ENCODE results near the gene HEMGN. TPM values are rescaled to one million over a fixed set of nuclear protein-coding genes. Genes with fewer than 3 reads are reported as not detected.

The HEMGN gene
- total RNA-seq, 1 experiment from 2014 or later = not detected

DNA sequence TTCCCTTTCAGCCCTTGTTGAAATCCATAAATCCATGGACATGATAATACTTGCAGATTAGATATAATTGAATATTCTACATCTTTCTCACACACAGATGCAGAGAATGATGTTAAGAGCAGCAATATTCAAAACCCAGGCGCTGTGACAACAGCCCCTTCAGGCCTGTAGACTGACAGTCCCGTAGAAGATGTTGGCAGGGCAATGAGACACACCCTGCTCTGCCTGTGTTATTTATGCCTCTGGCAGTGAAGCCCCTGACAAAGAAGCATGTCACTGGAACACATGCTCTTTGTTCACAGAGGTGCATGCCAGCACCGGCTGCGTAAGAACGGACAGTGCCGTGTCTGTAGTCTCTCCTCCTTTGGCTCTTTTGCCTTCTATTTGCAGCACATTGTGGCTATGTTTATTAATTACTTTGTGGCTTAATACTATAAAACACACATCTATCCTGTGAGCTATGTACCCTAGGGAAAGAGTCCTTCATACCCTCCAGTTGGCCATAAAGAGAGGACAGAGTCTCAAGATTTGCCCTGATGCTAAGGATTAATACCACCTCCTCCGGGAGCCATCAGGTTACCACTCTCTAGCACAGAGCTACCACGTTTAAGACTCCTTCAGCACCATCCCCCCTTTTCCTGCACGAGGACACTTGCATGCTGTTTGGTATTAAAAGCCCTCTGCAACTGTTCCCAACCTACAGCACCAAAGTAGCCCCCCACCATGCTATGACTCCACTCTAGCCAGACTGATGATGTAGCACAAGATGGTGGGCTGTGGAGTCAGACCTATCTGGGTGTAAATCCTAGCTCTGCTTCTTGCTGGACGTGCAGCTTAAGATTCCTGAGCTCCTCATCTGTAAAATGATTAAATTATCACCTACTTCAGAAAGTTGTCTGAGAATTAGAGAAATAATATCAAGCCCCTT is 43.2 kb upstream of the HEMGN start:
- CTCF ChIA-PET = no interaction called here
- peak overlapping the region; percentile 84 for H3K27ac Mint-ChIP-seq (ENCODE audit: unreplicated experiment)
- intact Hi-C loops (cut with micrococcal nuclease; ENCODE audit: unreplicated experiment) = loop anchor here (10.0 kb wide), 1 partner anchor 274 kb away; the partner anchor contains the start of gene TBC1D2

DNA sequence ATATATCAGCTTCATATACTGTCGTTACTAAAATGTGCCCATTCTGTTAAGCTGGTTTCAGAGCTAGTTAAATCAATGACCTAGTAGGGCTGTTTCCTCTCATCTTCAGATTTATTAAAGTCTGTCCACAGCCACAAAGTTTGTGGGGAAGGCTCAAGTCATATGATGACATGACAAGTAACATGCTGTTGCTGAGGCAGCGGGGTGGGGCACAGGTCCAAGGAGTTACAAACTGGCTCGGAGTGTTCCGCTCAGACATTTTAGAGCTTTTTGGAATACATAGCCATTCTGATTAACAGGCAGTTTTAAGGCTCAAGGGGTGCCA is 42.5 kb upstream of the HEMGN start:
- DNase-seq = no peak
- Mint-ChIP-seq H3K4me1 (ENCODE audit: low read depth, unreplicated experiment) (peaks cover 16% of the 10 kb centered on the region), H3K4me3 (ENCODE audit: unreplicated experiment) (no peak overlapping the region), H3K27me3 (ENCODE audit: insufficient read depth, unreplicated experiment) (no peaks in the 10 kb centered on the region), H3K27ac (ENCODE audit: unreplicated experiment) (no peak overlapping the region), H3K36me3 (ENCODE audit: insufficient read depth, unreplicated experiment) (peaks cover 26% of the 10 kb centered on the region), H3K9me3 (ENCODE audit: unreplicated experiment) (peaks cover 2% of the 10 kb centered on the region)
- POLR2A ChIA-PET = no interaction called here
- Histone ChIP-seq H3K4me1 (no peaks in the 10 kb centered on the region), H3K36me3 (ENCODE audit: control insufficient read depth, insufficient read depth, low read length) (no peaks in the 10 kb centered on the region), H3K27me3 (replicated peaks; ENCODE audit: control insufficient read depth, insufficient read depth, low read length) (no peaks in the 10 kb centered on the region), H3K4me3 (ENCODE audit: low read depth, low read length) (no peak overlapping the region), H3K9me3 (no peaks in the 10 kb centered on the region)
- BruUV-seq (replicated peaks) = no TSS peak
- TF ChIP-seq, protein P1, sequence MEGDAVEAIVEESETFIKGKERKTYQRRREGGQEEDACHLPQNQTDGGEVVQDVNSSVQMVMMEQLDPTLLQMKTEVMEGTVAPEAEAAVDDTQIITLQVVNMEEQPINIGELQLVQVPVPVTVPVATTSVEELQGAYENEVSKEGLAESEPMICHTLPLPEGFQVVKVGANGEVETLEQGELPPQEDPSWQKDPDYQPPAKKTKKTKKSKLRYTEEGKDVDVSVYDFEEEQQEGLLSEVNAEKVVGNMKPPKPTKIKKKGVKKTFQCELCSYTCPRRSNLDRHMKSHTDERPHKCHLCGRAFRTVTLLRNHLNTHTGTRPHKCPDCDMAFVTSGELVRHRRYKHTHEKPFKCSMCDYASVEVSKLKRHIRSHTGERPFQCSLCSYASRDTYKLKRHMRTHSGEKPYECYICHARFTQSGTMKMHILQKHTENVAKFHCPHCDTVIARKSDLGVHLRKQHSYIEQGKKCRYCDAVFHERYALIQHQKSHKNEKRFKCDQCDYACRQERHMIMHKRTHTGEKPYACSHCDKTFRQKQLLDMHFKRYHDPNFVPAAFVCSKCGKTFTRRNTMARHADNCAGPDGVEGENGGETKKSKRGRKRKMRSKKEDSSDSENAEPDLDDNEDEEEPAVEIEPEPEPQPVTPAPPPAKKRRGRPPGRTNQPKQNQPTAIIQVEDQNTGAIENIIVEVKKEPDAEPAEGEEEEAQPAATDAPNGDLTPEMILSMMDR (IDR thresholded peaks at IDR 0.05; ENCODE audit: insufficient read depth in 1 of 2, low read depth in 1 of 2, low read length in 1 of 2, severe bottlenecking in 1 of 2, unreplicated experiment in 1 of 2) = no peak
- intact Hi-C loops (cut with micrococcal nuclease; ENCODE audit: unreplicated experiment) = loop anchor here (10.0 kb wide), 1 partner anchor 274 kb away; the partner anchor contains the start of gene TBC1D2
- CTCF ChIA-PET = no interaction called here

More for the DNA sequence above, 43.2 kb upstream of the HEMGN start:
- no peak for DNase-seq
- H3K9me3 ChIP-seq = no peaks in the 10 kb centered on the region
- H3K4me3 Mint-ChIP-seq (ENCODE audit: unreplicated experiment) = peak overlapping the region; percentile 79
- no peaks in the 10 kb centered on the region for H3K27me3 ChIP-seq (replicated peaks; ENCODE audit: control insufficient read depth, insufficient read depth, low read length)
- no peaks in the 10 kb centered on the region for H3K36me3 ChIP-seq (ENCODE audit: control insufficient read depth, insufficient read depth, low read length)
- H3K9me3 Mint-ChIP-seq (ENCODE audit: unreplicated experiment) = no peaks in the 10 kb centered on the region
- peaks cover 34% of the 10 kb centered on the region for H3K36me3 Mint-ChIP-seq (ENCODE audit: insufficient read depth, unreplicated experiment)
- no peaks in the 10 kb centered on the region for H3K27me3 Mint-ChIP-seq (ENCODE audit: insufficient read depth, unreplicated experiment)
- POLR2A ChIA-PET = interaction anchor here (0.8 kb wide), 1 partner anchor 36 kb away, joined by 5 read pairs; no protein-coding TSS in a partner anchor
- H3K4me1 Mint-ChIP-seq (ENCODE audit: low read depth, unreplicated experiment) = peaks cover 20% of the 10 kb centered on the region
- no TSS peak for BruUV-seq (replicated peaks)
- TF ChIP-seq, protein P1 (IDR thresholded peaks at IDR 0.05; ENCODE audit: insufficient read depth in 1 of 2, low read depth in 1 of 2, low read length in 1 of 2, severe bottlenecking in 1 of 2, unreplicated experiment in 1 of 2) = no peak
- peaks cover 5% of the 10 kb centered on the region for H3K4me1 ChIP-seq
- H3K4me3 ChIP-seq (ENCODE audit: low read depth, low read length) = no peak overlapping the region

DNA sequence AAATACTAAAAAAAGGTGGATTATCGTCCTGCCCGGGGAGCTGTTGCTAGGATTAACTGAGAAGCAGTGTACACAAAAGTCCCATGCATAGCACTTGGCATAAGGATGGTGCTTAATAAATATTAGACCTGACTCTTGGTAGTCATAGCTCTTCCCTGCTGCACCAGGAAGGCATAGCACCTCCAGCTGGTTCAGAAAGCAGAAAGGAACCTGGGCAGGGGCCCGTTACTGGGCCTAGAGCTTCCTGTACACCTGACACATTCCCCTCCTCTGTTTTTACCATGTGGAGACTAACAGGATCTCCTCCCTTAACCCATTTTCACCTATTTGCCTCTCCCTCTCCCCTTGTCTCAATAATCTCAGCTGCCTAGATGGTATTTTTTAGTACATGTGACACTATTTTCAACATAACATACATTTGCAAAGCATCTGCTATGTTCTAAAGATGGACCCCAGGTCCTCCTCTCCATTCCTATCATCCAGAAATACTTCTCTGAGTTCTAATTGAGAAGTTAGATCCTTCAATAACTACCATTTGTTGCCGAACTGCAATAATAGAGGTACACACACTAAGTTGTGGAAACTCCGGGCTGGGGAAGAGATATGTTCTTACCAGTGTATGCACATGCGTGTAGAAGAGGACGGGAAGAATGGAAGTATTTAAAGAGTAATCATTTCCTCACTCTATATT is 42.0 kb upstream of the HEMGN start:
- no TSS peak for BruUV-seq (replicated peaks)

More for the DNA sequence above, 42.0 kb upstream of the HEMGN start:
- POLR2A ChIA-PET = no interaction called here
- H3K4me1 Mint-ChIP-seq (ENCODE audit: low read depth, unreplicated experiment) = peaks cover 16% of the 10 kb centered on the region
- no peak overlapping the region for H3K27ac Mint-ChIP-seq (ENCODE audit: unreplicated experiment)
- peaks cover 7% of the 10 kb centered on the region for H3K9me3 Mint-ChIP-seq (ENCODE audit: unreplicated experiment)
- H3K4me3 ChIP-seq (ENCODE audit: low read depth, low read length) = no peak overlapping the region
- H3K27me3 Mint-ChIP-seq (ENCODE audit: insufficient read depth, unreplicated experiment) = peaks cover 3% of the 10 kb centered on the region
- intact Hi-C loops (cut with micrococcal nuclease; ENCODE audit: unreplicated experiment) = loop anchor here (10.0 kb wide), 1 partner anchor 275 kb away; the partner anchor contains the start of gene TBC1D2
- TF ChIP-seq, protein P1 (IDR thresholded peaks at IDR 0.05; ENCODE audit: insufficient read depth in 1 of 2, low read depth in 1 of 2, low read length in 1 of 2, severe bottlenecking in 1 of 2, unreplicated experiment in 1 of 2) = no peak
- H3K36me3 Mint-ChIP-seq (ENCODE audit: insufficient read depth, unreplicated experiment) = peaks cover 21% of the 10 kb centered on the region
- H3K4me3 Mint-ChIP-seq (ENCODE audit: unreplicated experiment) = no peak overlapping the region
- CTCF ChIA-PET = no interaction called here
- no peaks in the 10 kb centered on the region for H3K4me1 ChIP-seq
- no peaks in the 10 kb centered on the region for H3K36me3 ChIP-seq (ENCODE audit: control insufficient read depth, insufficient read depth, low read length)
- no peaks in the 10 kb centered on the region for H3K9me3 ChIP-seq
- no peaks in the 10 kb centered on the region for H3K27me3 ChIP-seq (replicated peaks; ENCODE audit: control insufficient read depth, insufficient read depth, low read length)
- DNase-seq = no peak

Measured in Caco-2 (cell line).